GDM1 (cell line): ENCODE measurements around the gene PPP2R2C.

Source experiments
- DNase-seq: peaks from one replicate; lab custom pipeline; 2025; lab: John Stamatoyannopoulos, UW

The PPP2R2C gene

DNA sequence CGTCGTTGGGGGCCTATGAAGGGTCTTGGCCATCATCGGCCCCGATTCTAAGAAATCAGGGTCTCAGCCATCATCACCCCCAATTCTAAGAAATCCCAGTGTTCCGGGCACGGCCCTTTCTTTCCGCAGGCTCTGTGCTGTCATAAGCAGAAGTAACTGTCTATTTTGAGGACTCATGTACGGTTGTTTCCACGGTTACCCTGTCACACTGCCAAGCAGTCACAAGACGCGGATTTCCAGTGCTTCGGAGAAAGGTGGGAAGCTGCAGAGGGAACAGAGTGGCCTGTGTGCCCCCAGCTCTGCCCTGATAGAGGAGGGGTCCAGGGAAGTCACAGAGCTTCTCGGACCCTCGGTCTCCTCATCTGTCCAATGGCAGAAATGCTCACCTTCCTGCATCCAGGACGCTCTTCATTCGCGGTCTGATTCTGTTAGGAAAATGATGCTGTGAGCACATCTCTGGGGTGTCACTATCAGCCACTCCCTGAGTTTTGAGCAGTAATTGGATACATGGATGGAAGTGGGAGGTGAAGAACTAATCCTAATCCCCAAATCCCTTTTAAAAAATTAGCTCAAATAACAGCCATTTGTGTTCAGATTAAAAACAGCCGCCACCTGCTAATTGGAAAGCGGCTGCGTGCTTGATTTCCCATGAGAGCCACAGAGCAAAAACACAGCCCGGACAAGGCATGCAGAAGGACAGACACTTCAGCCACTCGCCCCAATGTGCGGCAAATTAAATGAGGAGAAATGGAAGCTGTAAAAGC is 129.7 kb downstream of the PPP2R2C start:
- DNase-seq, result no peak

DNA sequence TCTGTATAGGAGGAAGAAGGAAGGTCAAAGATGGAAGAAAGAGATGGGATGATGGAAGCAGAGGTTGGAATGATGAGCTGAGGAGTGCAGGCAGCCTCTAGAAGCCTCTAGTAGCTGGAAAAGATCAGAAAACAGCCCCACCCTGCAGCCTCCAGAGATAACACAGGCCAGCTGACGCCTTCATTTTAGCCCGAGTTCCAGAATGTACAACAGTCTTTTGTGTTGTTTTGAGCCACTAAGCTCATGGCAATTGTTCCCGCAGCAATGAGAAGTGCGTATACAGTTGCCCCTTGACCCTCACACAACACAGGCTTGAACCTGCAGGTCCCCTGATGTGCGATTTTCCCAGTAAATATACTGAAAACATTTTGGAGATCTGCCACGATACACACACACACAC is 130.7 kb downstream of the PPP2R2C start:
- DNase-seq, result no peak

DNA sequence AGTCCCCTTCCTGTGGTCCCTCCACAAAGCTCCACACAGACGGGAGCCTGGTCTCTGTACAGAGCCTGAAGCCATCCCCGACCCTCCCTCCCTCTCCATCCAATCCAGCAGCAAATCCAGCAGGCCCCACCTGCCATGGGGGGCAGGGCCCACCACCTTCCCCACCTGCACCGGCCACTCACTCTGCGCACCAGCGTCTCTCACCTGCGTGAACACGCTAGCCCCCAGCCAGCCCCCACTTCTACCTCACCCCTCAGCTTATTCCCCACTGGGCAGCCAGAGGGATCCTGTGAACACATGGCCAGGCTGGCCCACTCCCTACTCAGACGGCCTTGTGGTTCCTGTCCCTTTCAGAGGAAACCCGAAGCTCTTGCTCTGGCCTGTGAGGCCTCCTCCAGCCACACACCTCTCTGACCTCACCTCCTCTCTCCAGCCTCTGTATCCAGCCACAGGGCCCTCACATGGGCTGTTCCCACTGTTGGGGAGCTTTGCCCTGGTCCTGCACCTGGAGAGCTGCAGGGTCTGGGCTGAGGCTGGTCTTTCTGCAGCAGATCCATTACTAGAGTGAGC is 131.9 kb downstream of the PPP2R2C start:
- DNase-seq, result no peak

DNA sequence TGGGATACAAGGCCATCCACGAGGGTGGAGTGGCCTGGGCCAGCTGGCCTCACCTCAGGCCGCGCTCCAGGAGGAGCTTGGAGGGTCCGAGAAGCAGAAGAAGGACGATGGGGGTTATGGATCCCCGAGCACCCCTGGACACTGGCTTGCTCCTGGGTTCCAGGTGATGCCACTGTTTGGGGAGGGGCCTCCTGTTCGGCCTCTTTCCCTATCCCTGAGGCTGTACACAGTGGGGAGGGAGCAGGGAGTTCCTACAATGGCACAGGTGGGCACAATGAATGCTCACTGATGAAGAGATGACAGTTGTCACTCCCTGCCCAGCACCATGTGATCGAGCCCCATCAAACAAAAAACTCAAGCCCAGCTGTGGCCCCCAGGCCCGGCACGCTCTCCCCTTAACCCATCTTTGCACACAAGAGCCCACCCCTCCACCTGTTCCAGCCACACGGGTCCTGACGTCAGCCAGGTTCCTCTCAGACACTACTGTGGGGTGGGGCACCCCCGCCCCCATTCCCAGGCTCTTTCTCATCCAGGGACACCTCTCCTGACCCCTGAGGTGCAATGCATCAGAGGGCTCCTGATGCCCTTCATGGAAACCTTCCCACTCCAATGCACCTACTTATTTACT is 132.5 kb downstream of the PPP2R2C start:
- DNase-seq, result no peak

DNA sequence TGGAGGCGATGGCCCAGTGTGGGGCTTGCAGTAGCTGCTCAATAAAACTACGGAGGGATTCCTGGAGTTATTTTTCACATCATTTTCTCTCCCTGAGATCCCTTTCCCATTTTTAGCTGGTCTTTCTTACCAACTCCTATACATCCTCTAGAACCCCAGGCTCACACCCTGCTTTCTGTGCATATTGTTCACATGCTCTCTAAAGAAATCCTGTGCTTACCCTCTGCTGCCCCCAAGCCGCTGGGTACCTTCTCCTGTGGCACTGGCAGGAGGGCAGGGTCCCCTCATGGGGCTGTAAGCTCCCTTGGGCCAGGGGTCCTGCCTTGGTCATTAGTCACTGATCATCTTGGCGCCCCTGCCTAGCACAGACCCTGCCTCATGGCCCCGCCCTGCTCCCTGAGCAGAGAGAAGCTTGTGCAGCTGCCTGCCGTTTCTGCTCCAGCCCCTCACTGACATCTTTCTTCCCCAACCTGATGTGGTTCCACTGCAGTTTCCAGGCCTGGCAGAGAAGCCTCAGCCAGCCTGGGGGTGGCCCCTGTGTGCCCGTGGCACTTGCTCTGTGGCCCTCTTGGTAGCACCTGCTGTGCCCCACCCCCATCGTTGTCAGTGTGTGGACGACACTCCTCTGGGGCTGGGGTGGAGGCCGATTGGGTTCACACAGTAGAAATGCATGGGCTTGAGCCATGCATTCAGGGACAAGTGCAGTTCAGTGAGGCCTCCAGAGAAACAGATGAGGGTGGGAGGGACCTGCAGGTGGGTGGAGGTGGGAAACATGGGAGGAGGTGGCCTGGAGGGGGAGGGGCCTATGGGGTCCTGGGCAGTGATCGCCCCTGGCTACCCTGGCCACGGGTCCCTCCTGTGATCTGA is 133.2 kb downstream of the PPP2R2C start:
- DNase-seq, result no peak

DNA sequence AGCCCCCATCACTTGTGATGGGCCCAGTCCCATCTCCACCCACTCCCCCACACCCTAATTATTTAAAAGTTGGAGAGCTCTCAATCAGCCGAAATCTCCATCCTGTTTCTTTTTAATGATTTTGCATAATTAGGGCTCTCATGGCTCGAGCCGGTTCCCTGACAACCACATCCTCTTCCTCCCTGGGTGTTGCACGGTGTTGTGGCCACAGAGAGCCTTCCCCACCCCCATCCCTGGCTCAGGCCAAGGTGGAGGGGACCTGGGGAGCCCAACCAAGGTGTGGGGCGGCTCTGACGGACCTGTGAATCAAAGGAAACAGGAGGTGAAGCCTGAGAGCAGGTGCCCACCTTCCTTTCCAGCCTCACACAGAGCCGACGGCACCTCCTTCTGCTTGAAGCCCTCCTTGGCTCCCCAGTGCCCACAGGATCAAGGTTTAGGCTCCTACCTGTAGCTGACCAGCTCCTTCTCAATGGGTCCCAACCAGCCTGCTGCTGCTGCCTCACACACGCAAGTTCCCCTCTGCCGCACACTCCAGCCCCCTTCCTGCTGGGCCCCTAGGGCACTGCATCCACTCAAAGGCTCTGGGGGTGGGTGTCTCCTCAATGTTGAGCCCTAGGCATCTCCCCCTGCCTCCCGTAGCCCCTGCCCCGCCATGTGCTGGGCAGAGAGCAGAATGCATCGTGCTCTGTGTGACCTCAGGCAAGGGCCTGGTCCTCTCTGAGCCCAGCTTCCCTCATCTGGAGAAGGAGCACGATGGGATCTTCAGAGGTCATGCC is 134.1 kb downstream of the PPP2R2C start:
- no peak for DNase-seq

DNA sequence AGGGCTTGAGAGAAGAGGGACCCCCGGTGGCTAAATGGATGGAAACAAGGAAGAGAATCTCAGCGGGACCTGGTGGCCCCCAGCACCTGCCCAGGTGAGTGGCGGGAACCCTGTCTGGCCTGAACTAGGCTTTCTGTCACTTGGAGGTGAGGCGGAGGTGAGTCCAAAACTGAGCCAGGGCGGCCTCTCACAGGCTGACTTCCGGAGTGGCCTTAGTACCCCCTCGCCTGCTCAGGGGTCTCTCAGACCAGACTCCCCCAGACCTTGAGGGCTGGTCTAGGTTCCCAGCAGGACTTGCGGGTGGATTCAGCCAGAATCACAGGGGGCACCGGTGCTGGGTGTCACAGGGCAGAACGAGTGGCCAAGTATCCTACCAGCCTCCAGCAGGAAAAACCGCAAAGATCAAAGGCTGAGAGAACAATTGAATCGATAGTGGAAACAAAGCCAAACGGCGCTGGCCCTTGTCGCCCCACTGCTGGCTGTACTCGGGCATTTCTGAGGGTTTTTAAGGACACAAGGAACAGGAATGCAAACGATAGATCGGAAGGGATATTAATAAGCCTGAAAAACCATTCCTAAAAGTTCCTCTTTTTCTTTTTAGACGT is 135.0 kb downstream of the PPP2R2C start:
- no peak for DNase-seq

DNA sequence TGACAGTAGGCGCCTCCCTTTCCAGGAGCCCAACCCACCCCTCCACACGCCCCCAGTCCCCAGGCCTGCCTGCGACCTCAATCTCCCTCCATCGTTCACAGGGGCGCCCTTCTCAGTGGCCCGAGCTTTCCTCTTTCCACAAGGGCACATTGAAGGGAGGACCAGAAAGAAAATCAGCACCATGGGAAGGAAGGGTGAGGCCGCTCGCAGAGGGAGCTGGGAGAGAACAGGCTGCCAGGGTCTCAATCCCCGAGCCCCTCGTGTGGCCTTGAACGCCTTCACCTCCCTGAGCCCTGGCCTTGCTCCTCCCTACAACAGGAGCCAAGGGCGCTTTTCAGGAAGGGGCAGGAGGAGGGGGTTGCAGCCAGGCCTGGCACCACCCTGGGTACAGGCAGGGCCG is 136.2 kb downstream of the PPP2R2C start:
- no peak for DNase-seq

DNA sequence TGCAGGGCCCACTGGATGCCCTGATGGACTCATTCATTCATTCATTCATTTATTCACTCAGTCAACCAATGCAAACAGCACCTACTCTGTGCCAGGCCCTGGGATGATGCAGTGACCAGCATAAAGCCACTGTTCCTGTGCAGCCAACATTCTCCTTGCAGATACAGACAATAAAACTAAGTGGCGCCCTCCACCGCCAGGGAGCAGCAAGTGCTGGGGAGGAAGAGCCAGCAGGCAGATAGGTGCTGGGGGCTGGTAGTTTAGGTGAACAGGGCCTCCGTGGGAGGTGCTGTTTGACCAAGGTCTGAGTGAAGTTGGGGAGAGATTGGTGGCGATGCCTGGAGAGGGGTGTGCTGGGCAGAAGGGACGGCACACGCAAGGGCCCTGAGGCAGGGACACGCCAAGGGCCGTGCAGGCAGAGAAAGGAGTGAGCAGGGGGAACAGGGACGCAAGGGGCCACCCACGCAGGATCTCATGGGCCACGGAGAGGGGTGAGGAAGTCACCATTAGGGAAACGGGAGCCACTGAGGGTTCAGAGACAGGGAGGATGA is 137.3 kb downstream of the PPP2R2C start:
- no peak for DNase-seq

DNA sequence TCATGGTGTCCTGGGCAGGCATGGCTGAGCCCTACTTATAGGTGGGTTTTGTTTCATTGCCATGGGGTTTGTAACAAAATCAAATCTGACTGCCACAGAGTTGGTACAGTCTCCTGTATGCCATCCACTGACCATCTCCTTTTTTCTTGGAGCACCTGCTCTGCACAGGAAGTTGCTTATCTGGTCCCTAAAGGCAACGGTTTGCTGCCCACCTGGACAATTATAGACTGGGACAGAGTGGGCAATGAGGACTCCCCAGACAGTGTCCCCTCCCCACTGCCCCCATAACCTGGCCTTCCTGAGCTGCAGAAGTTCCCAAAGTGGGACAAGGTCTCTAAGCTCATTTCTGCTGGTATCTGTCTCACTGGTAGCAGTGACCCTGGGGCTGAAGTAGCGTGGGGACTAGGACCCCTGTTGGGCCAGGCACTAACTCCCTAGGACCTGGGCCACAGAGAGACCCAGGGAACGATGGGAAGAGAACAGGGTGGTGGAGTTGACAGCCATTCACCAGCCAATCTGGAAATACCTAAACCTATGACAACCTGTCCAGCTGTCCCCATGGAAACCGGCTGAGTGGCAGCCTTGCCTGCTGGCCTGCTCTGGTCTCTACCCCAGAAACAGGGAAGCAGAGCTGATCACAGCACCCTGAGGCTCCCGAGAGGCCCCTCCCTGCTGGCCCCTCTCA is 138.1 kb downstream of the PPP2R2C start:
- no peak for DNase-seq

DNA sequence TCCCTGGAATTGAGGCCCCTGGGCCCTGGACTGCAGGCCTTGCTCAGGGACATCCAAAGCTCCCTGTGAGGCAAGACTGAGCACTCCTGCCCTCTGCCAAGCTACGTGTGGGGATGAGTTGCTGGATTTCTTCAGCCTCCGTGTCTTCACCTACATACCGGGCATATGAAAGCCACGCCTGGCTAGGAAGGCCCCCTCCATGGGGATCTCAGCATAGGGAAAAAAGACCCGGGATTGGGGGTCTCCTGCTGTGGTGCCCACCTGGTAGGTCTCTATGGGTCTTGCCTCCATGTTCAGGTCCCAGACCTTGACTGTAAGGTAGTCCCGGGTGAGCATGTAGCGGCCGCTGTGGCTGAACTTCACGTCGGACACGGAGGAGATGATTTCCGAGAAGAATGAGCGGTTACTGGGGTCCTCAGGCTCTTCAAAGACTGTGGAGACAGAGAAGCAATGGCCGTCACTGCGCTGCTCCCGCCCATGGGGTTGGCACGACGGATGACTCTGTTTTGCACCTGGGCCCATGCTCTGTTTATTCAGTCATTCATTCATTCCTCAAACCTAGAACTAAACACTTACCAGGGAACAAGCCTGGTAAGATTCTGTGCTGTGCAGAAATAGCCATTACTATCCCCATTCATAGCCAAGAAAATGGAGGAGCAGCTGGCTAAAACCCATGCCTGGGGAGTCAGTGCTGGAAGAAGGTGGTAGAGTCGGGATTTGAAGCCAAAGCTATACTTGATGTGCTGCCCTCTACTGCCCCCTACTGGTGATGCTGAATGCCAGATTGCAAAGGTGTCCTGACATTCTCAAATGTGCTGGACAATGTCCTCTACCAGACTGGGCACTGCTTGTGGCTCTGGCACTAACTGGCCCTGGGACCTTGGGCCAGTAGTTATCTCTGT is 138.9 kb downstream of the PPP2R2C start:
- DNase-seq, result no peak

DNA sequence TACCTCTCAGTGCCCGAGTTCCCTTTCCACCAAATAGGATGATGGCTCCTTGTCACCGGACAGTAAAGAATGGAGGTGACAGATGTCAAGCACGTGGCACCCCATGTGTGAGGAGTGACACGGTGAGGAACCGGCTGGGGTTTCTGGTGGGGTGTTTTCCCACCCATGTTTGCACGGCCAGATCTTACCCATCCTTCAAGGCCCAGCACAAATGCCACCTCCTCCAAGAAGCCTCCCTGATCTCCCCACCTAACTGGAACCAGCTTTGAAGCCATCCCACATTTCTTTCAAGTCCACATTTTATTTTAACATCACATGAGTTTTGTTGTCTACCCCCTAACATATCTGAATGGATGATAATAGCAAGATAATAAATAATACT is 139.8 kb downstream of the PPP2R2C start:
- no peak for DNase-seq

DNA sequence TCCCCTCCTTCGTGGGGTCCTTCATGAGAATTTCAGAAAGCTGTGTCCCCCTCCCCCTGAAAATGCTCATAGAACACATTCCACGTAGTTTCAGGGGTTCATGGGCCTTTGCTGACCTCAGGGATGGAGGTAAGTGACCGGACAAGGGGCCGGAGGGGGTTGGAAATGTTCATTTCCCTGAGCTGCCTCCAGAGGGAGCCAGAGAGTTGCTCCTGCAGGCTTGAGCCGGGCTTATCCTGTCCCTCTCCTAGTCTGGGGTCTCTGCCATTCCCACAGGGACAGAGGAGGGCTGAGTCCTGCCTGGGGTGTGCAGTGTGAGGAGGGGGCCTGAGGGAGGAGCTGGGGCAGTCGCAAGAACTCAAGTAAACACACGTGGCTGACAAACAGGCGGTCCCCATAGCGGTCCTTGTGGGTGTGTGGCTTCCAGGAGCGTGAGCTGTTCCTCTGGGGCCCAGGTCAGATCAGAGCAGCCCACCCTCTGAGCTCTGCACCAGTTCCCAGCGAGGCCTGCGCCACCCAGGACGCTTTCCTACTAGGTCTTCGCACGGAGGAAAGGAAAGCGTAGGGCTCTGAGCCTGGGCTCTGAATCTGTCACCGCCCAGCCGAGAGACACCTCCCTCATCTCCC is 140.3 kb downstream of the PPP2R2C start:
- no peak for DNase-seq

DNA sequence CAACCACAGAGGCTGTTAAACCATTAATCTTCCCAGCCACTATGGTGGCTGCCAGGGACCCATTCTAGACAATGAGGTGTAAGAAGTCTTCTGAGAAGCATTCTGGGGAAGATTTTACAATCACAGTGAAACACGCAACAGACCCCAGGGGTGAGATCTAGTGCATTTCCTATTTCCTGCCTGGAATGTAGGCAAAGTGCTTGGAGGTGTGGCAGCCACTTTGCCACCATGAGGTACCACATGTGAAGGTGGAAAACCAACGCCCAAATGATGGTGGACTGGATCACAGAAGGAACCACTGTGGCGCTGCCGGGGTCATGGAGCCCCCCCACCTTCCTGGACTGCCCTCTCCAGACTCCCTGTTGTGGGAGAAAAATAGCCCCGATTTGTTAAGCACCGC is 140.9 kb downstream of the PPP2R2C start:
- DNase-seq, result no peak

DNA sequence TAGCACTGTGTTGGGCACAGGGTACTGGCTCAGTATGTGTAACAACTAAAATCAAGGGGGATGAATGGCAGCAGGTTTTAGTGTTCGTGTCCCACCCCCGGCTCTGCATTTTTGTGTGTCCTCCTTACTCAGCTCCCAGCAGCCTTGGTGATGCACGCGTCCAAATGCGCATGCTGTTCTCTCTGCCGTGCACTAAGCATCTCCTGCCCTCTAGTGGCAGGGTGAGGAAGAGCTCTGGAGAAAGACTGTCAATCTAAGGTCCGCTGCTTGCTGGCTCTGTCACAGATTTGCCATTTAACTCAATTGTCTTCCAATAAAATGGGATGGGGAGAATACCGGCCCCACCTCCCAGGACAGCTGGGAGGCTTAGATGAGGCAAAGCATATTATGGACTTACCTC is 141.4 kb downstream of the PPP2R2C start:
- DNase-seq, result peak; percentile 14

DNA sequence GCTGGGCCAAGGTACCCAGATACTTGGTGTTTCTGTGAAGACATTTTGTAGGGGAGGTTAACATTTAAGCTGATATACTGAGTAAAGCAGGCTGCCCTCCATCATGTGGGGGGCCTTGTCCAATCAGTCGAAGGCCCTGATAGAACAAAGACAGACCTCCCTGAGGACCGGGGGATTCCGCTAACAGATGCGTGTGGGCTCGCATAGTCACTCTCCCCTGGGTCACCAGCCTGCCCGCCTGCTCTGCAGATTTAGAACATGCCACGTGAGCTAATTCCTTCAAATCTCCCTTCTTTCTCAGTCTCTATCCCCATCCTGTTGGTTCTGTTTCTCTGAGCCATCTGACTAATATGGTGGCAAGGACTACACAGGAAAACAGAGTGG is 142.0 kb downstream of the PPP2R2C start:
- DNase-seq, result no peak

DNA sequence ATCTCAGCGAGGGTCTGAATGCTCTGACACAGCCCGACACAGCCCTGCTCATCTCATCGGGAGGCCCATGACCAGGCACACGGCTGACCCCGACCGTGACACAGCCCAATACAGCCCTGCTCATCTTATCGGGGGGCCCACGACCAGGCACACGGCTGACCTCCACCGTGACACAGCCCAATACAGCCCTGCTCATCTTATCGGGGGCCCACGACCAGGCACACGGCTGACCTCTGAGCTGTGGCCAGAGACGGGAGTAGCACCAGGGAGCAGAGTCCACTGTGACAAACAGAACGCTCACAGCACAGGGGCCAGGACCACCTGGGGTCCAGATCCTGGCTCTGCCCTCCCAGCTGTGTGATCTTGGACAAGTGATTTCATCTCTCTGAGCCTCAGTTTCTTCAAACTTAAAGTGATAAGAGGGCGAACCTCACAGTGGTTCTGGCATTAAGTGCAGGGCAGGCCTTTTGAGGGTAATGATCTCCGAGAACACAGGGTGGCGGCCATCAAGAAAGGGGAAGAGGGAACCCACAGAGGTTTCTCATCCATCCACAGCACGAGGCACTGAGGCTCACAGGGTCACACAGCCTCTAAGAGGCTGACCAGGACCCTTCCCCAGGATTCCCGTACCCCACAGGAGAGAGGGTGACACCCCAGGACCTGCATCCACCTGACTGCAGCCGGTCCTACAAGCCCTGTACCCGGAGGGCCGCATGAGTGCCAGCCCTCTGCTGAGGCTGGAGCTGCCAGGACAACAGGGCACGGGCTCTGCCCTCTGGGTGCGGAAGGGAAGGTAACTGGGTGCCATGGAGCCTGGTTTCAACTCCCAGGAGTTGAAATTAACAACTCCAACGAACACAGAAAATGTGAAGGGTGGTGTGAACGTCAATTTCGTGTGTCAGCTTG is 142.7 kb downstream of the PPP2R2C start:
- DNase-seq, result no peak

DNA sequence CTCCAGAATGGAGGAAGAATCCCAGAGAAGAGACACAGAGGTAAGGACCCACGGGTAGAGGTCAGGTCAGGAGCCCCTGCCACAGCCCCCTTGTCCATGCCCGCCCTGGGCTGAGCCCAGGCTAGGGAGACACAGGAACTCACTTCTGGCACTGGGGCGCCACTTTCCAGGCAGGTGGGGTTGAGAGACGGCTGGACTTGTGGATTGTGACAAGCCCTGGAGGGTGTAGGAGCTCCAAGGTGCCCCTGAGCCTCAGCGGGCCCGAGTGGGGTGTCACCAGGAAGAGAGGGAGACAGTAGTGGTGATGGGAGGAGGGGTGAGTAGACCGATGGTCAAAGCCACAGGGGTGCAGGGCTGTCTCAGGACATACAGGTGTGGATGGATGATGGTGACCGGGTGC is 143.9 kb downstream of the PPP2R2C start:
- DNase-seq, result no peak
